OCI-LY1 (cell line): Measurements from ENCODE around the gene SPACA5.
"Not testable (repeated sequence)": the region's sequence is repeated elsewhere in the genome, so short reads cannot be mapped to it uniquely, and the experiment has no call there.

ENCODE experiments used
- CTCF ChIP-seq: fragments of 200-600 bp; sonication (generic), shearing (Covaris generic); IDR thresholded peaks from 2 replicates; pipeline ENCODE4 v1.5.1; 2017; ENCODE audit warnings: mild to moderate bottlenecking, antibody characterized with exemption, low read length, moderate library complexity, mixed read lengths
- EZH2 ChIP-seq: fragments of 200-600 bp; sonication (generic), shearing (Covaris generic); IDR thresholded peaks from 2 replicates; pipeline ENCODE4 v1.8.0; 2017; ENCODE audit warnings: borderline replicate concordance, mixed run types, mild to moderate bottlenecking, antibody characterized with exemption, low read length, moderate library complexity, mixed read lengths

GRCh38 chrX:48009445-48009960, 2.7 kb downstream of the SPACA5 start:
- not testable (repeated sequence) for TF ChIP-seq CTCF, EZH2
